A549 (cell line): ENCODE data around the gene CAMTA1.

Experiments
- ATOH8 ChIP-seq: fragments of 250-450 bp; sonication (Bioruptor Pico); IDR thresholded peaks from 2 replicates; pipeline ENCODE4 v1.5.0; 2020; ENCODE audit warnings: low read depth, mild to moderate bottlenecking, moderate library complexity
- CTCF ChIP-seq: fragments of >200 bp; sonication (Bioruptor Twin); formaldehyde crosslinking; IDR thresholded peaks from 3 replicates; pipeline ENCODE4 v1.5.1; 2016
- EP300 ChIP-seq, 2 experiments: fragments of >200 bp; sonication (Bioruptor Twin); formaldehyde crosslinking; IDR thresholded peaks; 2 replicates in 1 of 2; 3 replicates in 1 of 2; pipeline ENCODE4 v1.6.1; 2016 to 2017
- JUN ChIP-seq, 2 experiments: fragments of >200 bp; sonication (Bioruptor Twin); formaldehyde crosslinking; IDR thresholded peaks; 2 replicates in 1 of 2; 3 replicates in 1 of 2; pipeline ENCODE4 v1.6.1; 2016 to 2017
- KDM1A ChIP-seq: fragments of 200-600 bp; sonication (generic); IDR thresholded peaks from 2 replicates; pipeline ENCODE4 v1.6.1; 2016; ENCODE audit warnings: low read depth, mild to moderate bottlenecking
- NFE2L2 ChIP-seq: fragments of 150-350 bp; conservative IDR thresholded peaks from 2 replicates; pipeline ENCODE4 v1.6.1; 2014; ENCODE audit warnings: low read length
- NR3C1 ChIP-seq: fragments of >200 bp; sonication (Bioruptor Twin); formaldehyde crosslinking; IDR thresholded peaks from 3 replicates; pipeline ENCODE4 v1.6.1; 2017
- POLR2A ChIP-seq: IDR thresholded peaks from 2 replicates; pipeline ENCODE4 v1.6.1; 2012; ENCODE audit warnings: mild to moderate bottlenecking, low read length
- RAD21 ChIP-seq, 2 experiments: fragments of >200 bp in 1 of 2; sonication (Bioruptor Twin) in 1 of 2; formaldehyde crosslinking in 1 of 2; IDR thresholded peaks in 1 of 2; conservative IDR thresholded peaks in 1 of 2; 2 replicates in 1 of 2; 3 replicates in 1 of 2; pipeline ENCODE4 v1.6.1; 2012 to 2018; ENCODE audit warnings: inconsistent platforms in 1 of 2
- RCOR1 ChIP-seq: fragments of 150-350 bp; IDR thresholded peaks from 2 replicates; pipeline ENCODE4 v1.6.1; 2014; ENCODE audit warnings: antibody characterized with exemption, low read length, low read depth
- USF2 ChIP-seq: fragments of 450-650 bp; IDR thresholded peaks from 2 replicates; pipeline ENCODE4 v1.6.1; 2014; ENCODE audit warnings: antibody characterized with exemption
- TF ChIP-seq, protein P1 (sequence below): fragments of 150-350 bp; IDR thresholded peaks from 2 replicates; pipeline ENCODE4 v1.6.1; 2014; ENCODE audit warnings: low read depth, mild to moderate bottlenecking, low read length
- TF ChIP-seq, protein P2 (sequence below): IDR thresholded peaks from 2 replicates; pipeline ENCODE4 v1.6.1; 2012

DNA sequence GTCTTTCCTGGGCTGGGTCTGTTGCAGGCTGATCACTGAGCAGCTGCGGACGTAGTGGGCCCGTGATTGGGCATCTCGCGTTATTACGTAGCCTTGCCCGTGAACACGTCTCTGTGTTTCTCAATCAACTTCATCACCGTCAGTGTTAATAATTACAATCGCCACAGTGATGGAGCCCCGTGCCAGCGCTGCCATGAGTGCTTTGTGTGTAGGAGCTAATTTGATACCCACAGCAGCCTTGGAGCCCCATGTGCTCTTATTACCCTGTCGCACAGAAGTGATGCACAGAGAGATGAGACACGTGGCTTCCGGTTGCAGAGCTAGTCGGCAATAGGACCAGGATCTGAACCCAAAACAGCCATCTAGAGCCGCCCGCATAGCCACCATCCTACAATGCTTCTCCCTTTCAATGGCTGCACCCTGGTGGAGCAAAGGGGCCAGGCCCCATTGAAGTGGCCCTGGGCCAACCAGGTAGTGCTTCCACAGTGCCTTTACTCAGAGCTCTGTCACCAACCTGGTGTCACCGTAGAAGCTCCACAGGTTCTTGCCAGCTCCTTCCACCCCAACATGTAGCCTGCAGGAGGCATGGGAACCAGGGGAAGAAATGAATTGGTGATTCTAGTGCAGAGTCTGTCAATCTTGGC is 587.3 kb downstream of the CAMTA1 start:
- TF ChIP-seq POLR2A (no peak), USF2 (no peak), CTCF (no peak), NR3C1 (no peak), RCOR1 (no peak), RAD21 (conservative IDR thresholded peaks at IDR 0.05 in 1 of 2, IDR thresholded peaks at IDR 0.05 in 1 of 2) (no peak), EP300 (IDR thresholded peaks at IDR 0.05) (no peak), ATOH8 (CRISPR knock-in tag) (no peak), KDM1A (no peak), JUN (IDR thresholded peaks at IDR 0.05) (no peak), NFE2L2 (no peak)
- TF ChIP-seq, protein P1, sequence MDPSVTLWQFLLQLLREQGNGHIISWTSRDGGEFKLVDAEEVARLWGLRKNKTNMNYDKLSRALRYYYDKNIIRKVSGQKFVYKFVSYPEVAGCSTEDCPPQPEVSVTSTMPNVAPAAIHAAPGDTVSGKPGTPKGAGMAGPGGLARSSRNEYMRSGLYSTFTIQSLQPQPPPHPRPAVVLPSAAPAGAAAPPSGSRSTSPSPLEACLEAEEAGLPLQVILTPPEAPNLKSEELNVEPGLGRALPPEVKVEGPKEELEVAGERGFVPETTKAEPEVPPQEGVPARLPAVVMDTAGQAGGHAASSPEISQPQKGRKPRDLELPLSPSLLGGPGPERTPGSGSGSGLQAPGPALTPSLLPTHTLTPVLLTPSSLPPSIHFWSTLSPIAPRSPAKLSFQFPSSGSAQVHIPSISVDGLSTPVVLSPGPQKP: no peak
- TF ChIP-seq, protein P2, sequence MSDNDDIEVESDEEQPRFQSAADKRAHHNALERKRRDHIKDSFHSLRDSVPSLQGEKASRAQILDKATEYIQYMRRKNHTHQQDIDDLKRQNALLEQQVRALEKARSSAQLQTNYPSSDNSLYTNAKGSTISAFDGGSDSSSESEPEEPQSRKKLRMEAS: no peak
